NCI-H82 treated with DMSO at 0.1 percent for 48 hours (cell line): ENCODE results near the gene HOXC10.
A peak's percentile ranks its signal among the peaks of the same experiment; 100 is the strongest.

Experiments used
- DNase-seq: peaks from one replicate; lab custom pipeline; 2025; ENCODE audit not compliant: unreplicated experiment; lab: John Stamatoyannopoulos, UW

The HOXC10 gene

GRCh38 chr12:54015018-54015931, 30.3 kb downstream of the HOXC10 start:
- no peak for DNase-seq

GRCh38 chr12:54016051-54016450, 31.1 kb downstream of the HOXC10 start:
- DNase-seq = no peak

GRCh38 chr12:54016478-54016964, 31.6 kb downstream of the HOXC10 start:
- DNase-seq = no peak

GRCh38 chr12:54017027-54017788, 32.3 kb downstream of the HOXC10 start:
- peak; percentile 80 for DNase-seq

GRCh38 chr12:54017878-54018467, 33.0 kb downstream of the HOXC10 start:
- DNase-seq = peak; percentile 93

GRCh38 chr12:54018468-54018984, 33.6 kb downstream of the HOXC10 start:
- peak; percentile 42 for DNase-seq

GRCh38 chr12:54019091-54019811, 34.3 kb downstream of the HOXC10 start:
- no peak for DNase-seq

GRCh38 chr12:54019924-54020590, 35.1 kb downstream of the HOXC10 start:
- no peak for DNase-seq

- DNase-seq = no peak
Observed at GRCh38 chr12:54020591-54021405, 35.9 kb downstream of the HOXC10 start.

GRCh38 chr12:54021432-54022013, 36.6 kb downstream of the HOXC10 start:
- DNase-seq = peak; percentile 60

- no peak for DNase-seq
Observed at GRCh38 chr12:54022960-54023884, 38.3 kb downstream of the HOXC10 start.

GRCh38 chr12:54024127-54024526, 39.2 kb downstream of the HOXC10 start:
- DNase-seq = no peak

GRCh38 chr12:54024581-54025305, 39.8 kb downstream of the HOXC10 start:
- DNase-seq = no peak

GRCh38 chr12:54025499-54026405, 40.8 kb downstream of the HOXC10 start:
- no peak for DNase-seq

- no peak for DNase-seq
Observed at GRCh38 chr12:54026640-54027441, 41.9 kb downstream of the HOXC10 start.
